AG10803 (cell line): ENCODE data around the gene EIF4E1B.

ENCODE experiments used
- DNase-seq: peaks from one replicate; pipeline ENCODE4 v3.0.0; 2010; ENCODE audit warnings: low read depth
- H3K4me3 ChIP-seq: 2 replicates; pipeline ENCODE4 v1.5.1; 2011; ENCODE audit warnings: mild to moderate bottlenecking, low read length, control low read depth
- CTCF ChIP-seq: conservative IDR thresholded peaks from 2 replicates; pipeline ENCODE4 v1.5.1; 2011; ENCODE audit warnings: mild to moderate bottlenecking, low read length, control low read depth, inconsistent platforms

The EIF4E1B gene

GRCh38 chr5:176629853-176630680 lies at the start of gene EIF4E1B, which contains the start of gene SNCB:
Gene EIF4E1B (plus strand): TSS chr5:176630675. CDS start chr5:176642788, 12,113 bp downstream.
Gene SNCB (minus strand): TSS chr5:176630534. CDS start chr5:176629654, 880 bp downstream.
- DNase-seq = no peak
- H3K4me3 ChIP-seq = peak within 1 kb of the TSS; percentile 30
- no peak for TF ChIP-seq CTCF

- DNase-seq = no peak
- H3K4me3 ChIP-seq = no peak overlapping the region
- TF ChIP-seq CTCF = no peak
These were observed 49.1 kb upstream of the EIF4E1B start for GRCh38 chr5:176581361-176581760.

- H3K4me3 ChIP-seq = no peak overlapping the region
- DNase-seq = no peak
- no peak for TF ChIP-seq CTCF
These were observed 47.4 kb upstream of the EIF4E1B start for GRCh38 chr5:176583076-176583475.

GRCh38 chr5:176587398-176587797 lies 43.1 kb upstream of the EIF4E1B start:
- no peak overlapping the region for H3K4me3 ChIP-seq
- no peak for DNase-seq
- TF ChIP-seq CTCF = no peak

- TF ChIP-seq CTCF = no peak
- no peak for DNase-seq
- H3K4me3 ChIP-seq = no peak overlapping the region
These were observed 42.2 kb upstream of the EIF4E1B start for GRCh38 chr5:176588297-176588696.

- no peak for TF ChIP-seq CTCF
- DNase-seq = no peak
- no peak overlapping the region for H3K4me3 ChIP-seq
These were observed 41.3 kb upstream of the EIF4E1B start for GRCh38 chr5:176589039-176589769.
